ENCODE data around the gene CD99. TPM values are rescaled to one million over a fixed set of nuclear protein-coding genes. Genes with fewer than 3 reads are reported as not detected.

Gene CD99
- 100 to 1,000 TPM; 148 to 222 TPM for total RNA-seq

GRCh38 chrX:2690856-2691542, at the start of gene CD99:
CD99 (plus strand) TSS chrX:2691295; CDS start chrX:2691361, 66 bp downstream.
- DNase-seq (peak; percentile 87 to 90), ATAC-seq (replicated peaks in 1 of 2) (peak; percentile 88 to 90)
- Mint-ChIP-seq H3K27me3 (ENCODE audit: low read depth) (no peaks in the 10 kb centered on the region), H3K36me3 (ENCODE audit: insufficient read depth in 2 of 2) (peaks cover 3 to 10% of the 10 kb centered on the region in 2 donors), H3K4me1 (ENCODE audit: low read depth) (peaks cover 41% of the 10 kb centered on the region), H3K9me3 (no peaks in the 10 kb centered on the region), H3K27ac (peak within 1 kb of the TSS; percentile 97), H3K4me3 (peak within 1 kb of the TSS; percentile 99 to 100)

- Mint-ChIP-seq H3K9me3 (no peaks in the 10 kb centered on the region), H3K4me1 (ENCODE audit: low read depth) (peaks cover 19% of the 10 kb centered on the region), H3K36me3 (ENCODE audit: insufficient read depth in 2 of 2) (peaks cover 3 to 6% of the 10 kb centered on the region in 2 donors), H3K4me3 (no peak overlapping the region), H3K27me3 (ENCODE audit: low read depth) (no peaks in the 10 kb centered on the region), H3K27ac (no peak overlapping the region)
- DNase-seq (no peak), ATAC-seq (replicated peaks in 1 of 2) (no peak)
Observed at GRCh38 chrX:2642146-2642545, 48.9 kb upstream of the CD99 start.

- peak overlapping the region; percentile 2 for H3K27ac Mint-ChIP-seq
Observed at GRCh38 chrX:2642791-2643190, 48.3 kb upstream of the CD99 start.

GRCh38 chrX:2643880-2644279, 47.2 kb upstream of the CD99 start:
- H3K27ac Mint-ChIP-seq, result no peak overlapping the region
- peaks cover 28% of the 10 kb centered on the region for H3K4me1 Mint-ChIP-seq (ENCODE audit: low read depth)
- no peaks in the 10 kb centered on the region for H3K27me3 Mint-ChIP-seq (ENCODE audit: low read depth)
- DNase-seq, result no peak
- H3K36me3 Mint-ChIP-seq (ENCODE audit: insufficient read depth in 2 of 2), result peaks cover 4 to 5% of the 10 kb centered on the region in 2 donors
- no peaks in the 10 kb centered on the region for H3K9me3 Mint-ChIP-seq
- no peak for ATAC-seq (replicated peaks in 1 of 2)
- no peak overlapping the region for H3K4me3 Mint-ChIP-seq

More at GRCh38 chrX:2642791-2643190, 48.3 kb upstream of the CD99 start:
- no peak overlapping the region for H3K4me3 Mint-ChIP-seq
- no peaks in the 10 kb centered on the region for H3K27me3 Mint-ChIP-seq (ENCODE audit: low read depth)
- DNase-seq (no peak), ATAC-seq (replicated peaks in 1 of 2) (peak; percentile 59 to 64)
- no peaks in the 10 kb centered on the region for H3K9me3 Mint-ChIP-seq
- H3K4me1 Mint-ChIP-seq (ENCODE audit: low read depth), result peaks cover 25% of the 10 kb centered on the region
- peaks cover 4 to 5% of the 10 kb centered on the region in 2 donors for H3K36me3 Mint-ChIP-seq (ENCODE audit: insufficient read depth in 2 of 2)

- no peaks in the 10 kb centered on the region for H3K9me3 Mint-ChIP-seq
- H3K36me3 Mint-ChIP-seq (ENCODE audit: insufficient read depth in 2 of 2), result peaks cover 4 to 5% of the 10 kb centered on the region in 2 donors
- H3K27me3 Mint-ChIP-seq (ENCODE audit: low read depth), result no peaks in the 10 kb centered on the region
- ATAC-seq (replicated peaks in 1 of 2) (no peak), DNase-seq (no peak)
- H3K4me3 Mint-ChIP-seq, result no peak overlapping the region
- H3K27ac Mint-ChIP-seq, result no peak overlapping the region
- peaks cover 28% of the 10 kb centered on the region for H3K4me1 Mint-ChIP-seq (ENCODE audit: low read depth)
Observed at GRCh38 chrX:2645563-2645962, 45.5 kb upstream of the CD99 start.

- H3K4me1 Mint-ChIP-seq (ENCODE audit: low read depth), result peaks cover 28% of the 10 kb centered on the region
- peak overlapping the region in 1 of 2 donors; percentile 38 for H3K4me3 Mint-ChIP-seq
- peak; percentile 49 to 56 for ATAC-seq (replicated peaks in 1 of 2)
- peaks cover 4 to 5% of the 10 kb centered on the region in 2 donors for H3K36me3 Mint-ChIP-seq (ENCODE audit: insufficient read depth in 2 of 2)
- no peak for DNase-seq
- H3K27ac Mint-ChIP-seq, result no peak overlapping the region
- no peaks in the 10 kb centered on the region for H3K27me3 Mint-ChIP-seq (ENCODE audit: low read depth)
- no peaks in the 10 kb centered on the region for H3K9me3 Mint-ChIP-seq
Observed at GRCh38 chrX:2647627-2648026, 43.5 kb upstream of the CD99 start.

GRCh38 chrX:2650037-2650436, 41.1 kb upstream of the CD99 start:
- ATAC-seq (replicated peaks in 1 of 2) (no peak), DNase-seq (no peak)
- H3K27me3 Mint-ChIP-seq (ENCODE audit: low read depth), result no peaks in the 10 kb centered on the region
- peaks cover 17% of the 10 kb centered on the region for H3K4me1 Mint-ChIP-seq (ENCODE audit: low read depth)
- H3K4me3 Mint-ChIP-seq, result no peak overlapping the region
- no peaks in the 10 kb centered on the region for H3K9me3 Mint-ChIP-seq
- peaks cover 4 to 5% of the 10 kb centered on the region in 2 donors for H3K36me3 Mint-ChIP-seq (ENCODE audit: insufficient read depth in 2 of 2)
- no peak overlapping the region for H3K27ac Mint-ChIP-seq

GRCh38 chrX:2650865-2651264, 40.2 kb upstream of the CD99 start:
- DNase-seq (no peak), ATAC-seq (replicated peaks in 1 of 2) (no peak)
- Mint-ChIP-seq H3K27me3 (ENCODE audit: low read depth) (no peaks in the 10 kb centered on the region), H3K9me3 (no peaks in the 10 kb centered on the region), H3K36me3 (ENCODE audit: insufficient read depth in 2 of 2) (peaks cover 4 to 5% of the 10 kb centered on the region in 2 donors), H3K4me1 (ENCODE audit: low read depth) (peaks cover 17% of the 10 kb centered on the region), H3K4me3 (no peak overlapping the region), H3K27ac (no peak overlapping the region)

- DNase-seq, result no peak
- H3K4me3 Mint-ChIP-seq, result no peak overlapping the region
- peaks cover 10% of the 10 kb centered on the region for H3K4me1 Mint-ChIP-seq (ENCODE audit: low read depth)
- H3K9me3 Mint-ChIP-seq, result no peaks in the 10 kb centered on the region
- H3K27ac Mint-ChIP-seq, result no peak overlapping the region
- H3K36me3 Mint-ChIP-seq (ENCODE audit: insufficient read depth in 2 of 2), result peaks cover 4 to 5% of the 10 kb centered on the region in 2 donors
- no peak for ATAC-seq (replicated peaks in 1 of 2)
- H3K27me3 Mint-ChIP-seq (ENCODE audit: low read depth), result no peaks in the 10 kb centered on the region
Observed at GRCh38 chrX:2652106-2652505, 39.0 kb upstream of the CD99 start.

GRCh38 chrX:2654436-2655340, 36.4 kb upstream of the CD99 start:
- no peak for ATAC-seq (replicated peaks in 1 of 2)
- no peak overlapping the region for H3K27ac Mint-ChIP-seq
- H3K27me3 Mint-ChIP-seq (ENCODE audit: low read depth), result no peaks in the 10 kb centered on the region
- DNase-seq, result no peak
- H3K4me3 Mint-ChIP-seq, result no peak overlapping the region
- peaks cover 0 to 5% of the 10 kb centered on the region in 2 donors for H3K36me3 Mint-ChIP-seq (ENCODE audit: insufficient read depth in 2 of 2)
- H3K4me1 Mint-ChIP-seq (ENCODE audit: low read depth), result no peaks in the 10 kb centered on the region
- H3K9me3 Mint-ChIP-seq, result no peaks in the 10 kb centered on the region

- DNase-seq (no peak), ATAC-seq (replicated peaks in 1 of 2) (no peak)
- no peak overlapping the region for H3K4me3 Mint-ChIP-seq
- H3K27me3 Mint-ChIP-seq (ENCODE audit: low read depth), result no peaks in the 10 kb centered on the region
- H3K27ac Mint-ChIP-seq, result no peak overlapping the region
- no peaks in the 10 kb centered on the region for H3K9me3 Mint-ChIP-seq
- H3K36me3 Mint-ChIP-seq (ENCODE audit: insufficient read depth in 2 of 2), result no peaks in the 10 kb centered on the region
- no peaks in the 10 kb centered on the region for H3K4me1 Mint-ChIP-seq (ENCODE audit: low read depth)
Observed at GRCh38 chrX:2656257-2656836, 34.7 kb upstream of the CD99 start.

GRCh38 chrX:2657532-2658113, 33.5 kb upstream of the CD99 start:
- H3K4me1 Mint-ChIP-seq (ENCODE audit: low read depth), result no peaks in the 10 kb centered on the region
- no peaks in the 10 kb centered on the region for H3K27me3 Mint-ChIP-seq (ENCODE audit: low read depth)
- no peak overlapping the region for H3K27ac Mint-ChIP-seq
- H3K9me3 Mint-ChIP-seq, result no peaks in the 10 kb centered on the region
- no peak overlapping the region for H3K4me3 Mint-ChIP-seq
- ATAC-seq (replicated peaks in 1 of 2) (no peak), DNase-seq (no peak)
- H3K36me3 Mint-ChIP-seq (ENCODE audit: insufficient read depth in 2 of 2), result no peaks in the 10 kb centered on the region
